WTC11 (cell line): ENCODE results near the gene GET4. TPM values are rescaled to one million over a fixed set of nuclear protein-coding genes. Genes with fewer than 3 reads are reported as not detected.

Experiments used
- ATAC-seq: fragments of 200-7000 bp; cut with Tn5 transposase; 2 replicates; pipeline ENCODE4 v1.10.0; 2021; ENCODE audit warnings: mild to moderate bottlenecking, moderate library complexity
- CTCF ChIA-PET: fragments of 300-600 bp; sonication (Branson Sonifier 250); formaldehyde crosslinking; loops from one replicate; lab custom pipeline; 2021; ENCODE audit warnings: antibody characterized with exemption; lab: Charles Lee
- POLR2A ChIA-PET: fragments of 350-600 bp; sonication (Branson Sonifier 250); formaldehyde crosslinking; loops from one replicate; lab custom pipeline; 2021; ENCODE audit warnings: antibody characterized with exemption; lab: Charles Lee
- DNase-seq: peaks from one replicate; pipeline ENCODE4 v3.0.0; 2021; ENCODE audit warnings: low spot score
- H3K27ac Mint-ChIP-seq: 2 replicates; pipeline ENCODE4 v1.8.0; 2021; ENCODE audit warnings: mixed read lengths
- H3K27me3 Mint-ChIP-seq: 2 replicates; pipeline ENCODE4 v1.8.0; 2021; ENCODE audit warnings: low read depth, mild to moderate bottlenecking, moderate library complexity, mixed read lengths
- H3K36me3 Mint-ChIP-seq: 2 replicates; pipeline ENCODE4 v1.8.0; 2021; ENCODE audit warnings: mixed read lengths
- H3K4me1 Mint-ChIP-seq: 2 replicates; pipeline ENCODE4 v1.8.0; 2022; ENCODE audit warnings: mixed read lengths
- H3K4me3 Mint-ChIP-seq: 2 replicates; pipeline ENCODE4 v1.8.0; 2021; ENCODE audit warnings: mild to moderate bottlenecking, moderate library complexity, mixed read lengths
- H3K9me3 Mint-ChIP-seq: 2 replicates; pipeline ENCODE4 v1.8.0; 2021; ENCODE audit warnings: mixed read lengths
- ARID4B ChIP-seq: sonication (generic); formaldehyde crosslinking; IDR thresholded peaks from 2 replicates; pipeline ENCODE4 v1.8.0; 2023; ENCODE audit warnings: missing genetic modification reagents, mild to moderate bottlenecking, borderline replicate concordance
- ATF1 ChIP-seq: sonication (generic); formaldehyde crosslinking; IDR thresholded peaks from 2 replicates; pipeline ENCODE4 v1.8.1; 2023; ENCODE audit warnings: mild to moderate bottlenecking, moderate library complexity, missing genetic modification reagents
- CBFB ChIP-seq: sonication (generic); formaldehyde crosslinking; IDR thresholded peaks from 2 replicates; pipeline ENCODE4 v1.8.1; 2022; ENCODE audit warnings: mild to moderate bottlenecking, low read depth, missing genetic modification reagents
- FOXK1 ChIP-seq: sonication (generic); formaldehyde crosslinking; IDR thresholded peaks from 2 replicates; pipeline ENCODE4 v1.8.0; 2022; ENCODE audit warnings: mild to moderate bottlenecking, moderate library complexity, missing genetic modification reagents
- GABPB1 ChIP-seq: sonication (generic); formaldehyde crosslinking; IDR thresholded peaks from 2 replicates; pipeline ENCODE4 v1.8.1; 2023; ENCODE audit warnings: mild to moderate bottlenecking, missing genetic modification reagents
- JUN ChIP-seq: sonication (generic); formaldehyde crosslinking; IDR thresholded peaks from 2 replicates; pipeline ENCODE4 v1.8.0; 2023; ENCODE audit warnings: mild to moderate bottlenecking, missing genetic modification reagents
- NFATC4 ChIP-seq: fragments of 250-450 bp; sonication (Bioruptor Pico); IDR thresholded peaks from 2 replicates; pipeline ENCODE4 v1.9.0; 2021; ENCODE audit warnings: mild to moderate bottlenecking
- NFYB ChIP-seq: sonication (generic); formaldehyde crosslinking; conservative IDR thresholded peaks from 2 replicates; pipeline ENCODE4 v1.8.0; 2022; ENCODE audit warnings: low read depth, missing genetic modification reagents
- PRDM15 ChIP-seq: sonication (generic); formaldehyde crosslinking; IDR thresholded peaks from 2 replicates; pipeline ENCODE4 v1.8.0; 2022; ENCODE audit warnings: missing genetic modification reagents
- SMAD3 ChIP-seq: sonication (generic); formaldehyde crosslinking; IDR thresholded peaks from 2 replicates; pipeline ENCODE4 v1.8.0; 2022; ENCODE audit warnings: missing genetic modification reagents, mild to moderate bottlenecking, borderline replicate concordance
- TEAD1 ChIP-seq: sonication (generic); formaldehyde crosslinking; IDR thresholded peaks from 2 replicates; pipeline ENCODE4 v1.8.0; 2022; ENCODE audit warnings: mild to moderate bottlenecking, missing genetic modification reagents
- ZNF121 ChIP-seq: sonication (generic); formaldehyde crosslinking; IDR thresholded peaks from 2 replicates; pipeline ENCODE4 v1.8.0; 2023; ENCODE audit warnings: missing genetic modification reagents
- ZNF219 ChIP-seq: sonication (generic); formaldehyde crosslinking; IDR thresholded peaks from 2 replicates; pipeline ENCODE4 v1.8.0; 2023; ENCODE audit warnings: missing genetic modification reagents, mild to moderate bottlenecking, borderline replicate concordance
- ZNF416 ChIP-seq: fragments of 250-450 bp; sonication (Bioruptor Pico); IDR thresholded peaks from 2 replicates; pipeline ENCODE4 v1.9.0; 2021; ENCODE audit warnings: mild to moderate bottlenecking, inconsistent platforms
- total RNA-seq: library from RNA; stranded (reverse); gene quantifications from 3 replicates; pipeline ENCODE4 v1.2.3, GENCODE V29; 2021
- TF ChIP-seq, protein P1 (sequence below): fragments of 250-450 bp; sonication (Bioruptor Pico); IDR thresholded peaks from 2 replicates; pipeline ENCODE4 v1.8.0; 2021; ENCODE audit warnings: mild to moderate bottlenecking
- TF ChIP-seq, protein P2 (sequence below): fragments of 250-450 bp; sonication (Bioruptor Pico); conservative IDR thresholded peaks from 2 replicates; pipeline ENCODE4 v1.9.0; 2021; ENCODE audit warnings: mild to moderate bottlenecking
- TF ChIP-seq, protein P3 (sequence below): fragments of 250-450 bp; sonication (Bioruptor Pico); IDR thresholded peaks from 2 replicates; pipeline ENCODE4 v1.9.0; 2021; ENCODE audit warnings: mild to moderate bottlenecking
- TF ChIP-seq, protein P4 (sequence below): sonication (generic); formaldehyde crosslinking; IDR thresholded peaks from 2 replicates; pipeline ENCODE4 v1.8.1; 2022; ENCODE audit warnings: low read depth, missing genetic modification reagents, borderline replicate concordance

The GET4 gene
- total RNA-seq, 1 experiment from 2014 or later = 73.0 TPM

DNA sequence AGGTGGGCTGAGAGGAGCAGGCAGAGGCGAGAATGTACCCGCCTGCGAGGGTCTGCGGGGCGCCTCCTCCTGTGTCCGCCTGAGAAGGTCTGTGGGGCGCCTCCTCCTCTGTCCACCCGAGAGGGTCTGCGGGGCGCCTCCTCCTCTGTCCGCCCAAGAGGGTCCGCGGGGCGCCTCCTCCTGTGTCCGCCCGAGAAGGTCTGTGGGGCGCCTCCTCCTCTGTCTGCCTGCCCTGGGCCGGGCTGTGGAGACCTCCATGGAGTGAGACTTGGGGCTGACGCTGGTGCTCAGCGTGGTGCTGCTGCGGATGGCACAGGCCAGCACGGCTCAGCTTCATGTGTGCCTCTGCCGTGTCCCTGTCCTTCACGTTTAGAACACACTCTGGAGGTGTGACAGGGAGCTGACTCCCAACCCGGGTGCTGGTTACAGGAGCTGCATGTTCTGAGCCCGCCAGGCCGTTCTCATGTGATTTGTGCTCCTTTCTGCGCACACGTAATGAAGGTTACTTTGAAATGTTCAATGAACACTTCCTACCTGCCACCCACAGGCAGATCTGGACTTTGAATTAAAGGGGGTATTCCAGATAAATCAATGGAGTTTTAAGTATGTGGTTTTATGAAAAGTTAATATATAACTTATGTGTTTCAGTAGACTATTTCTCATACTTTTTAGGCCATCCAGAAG lies 20.5 kb upstream of the GET4 start:
- H3K36me3 Mint-ChIP-seq = peaks cover 81% of the 10 kb centered on the region
- CTCF ChIA-PET = no interaction called here
- no peaks in the 10 kb centered on the region for H3K4me1 Mint-ChIP-seq
- H3K27me3 Mint-ChIP-seq = no peaks in the 10 kb centered on the region
- no peak for ATAC-seq
- H3K27ac Mint-ChIP-seq = no peak overlapping the region
- POLR2A ChIA-PET = no interaction called here
- DNase-seq = no peak
- H3K9me3 Mint-ChIP-seq = no peaks in the 10 kb centered on the region
- TF ChIP-seq SMAD3 (CRISPR knock-in tag) (no peak), ZNF121 (CRISPR knock-in tag) (no peak), TEAD1 (CRISPR knock-in tag) (no peak), NFYB (CRISPR knock-in tag) (no peak), ATF1 (CRISPR knock-in tag) (no peak), GABPB1 (CRISPR knock-in tag) (no peak), ZNF416 (no peak), ARID4B (CRISPR knock-in tag) (no peak)
- TF ChIP-seq, protein P1, sequence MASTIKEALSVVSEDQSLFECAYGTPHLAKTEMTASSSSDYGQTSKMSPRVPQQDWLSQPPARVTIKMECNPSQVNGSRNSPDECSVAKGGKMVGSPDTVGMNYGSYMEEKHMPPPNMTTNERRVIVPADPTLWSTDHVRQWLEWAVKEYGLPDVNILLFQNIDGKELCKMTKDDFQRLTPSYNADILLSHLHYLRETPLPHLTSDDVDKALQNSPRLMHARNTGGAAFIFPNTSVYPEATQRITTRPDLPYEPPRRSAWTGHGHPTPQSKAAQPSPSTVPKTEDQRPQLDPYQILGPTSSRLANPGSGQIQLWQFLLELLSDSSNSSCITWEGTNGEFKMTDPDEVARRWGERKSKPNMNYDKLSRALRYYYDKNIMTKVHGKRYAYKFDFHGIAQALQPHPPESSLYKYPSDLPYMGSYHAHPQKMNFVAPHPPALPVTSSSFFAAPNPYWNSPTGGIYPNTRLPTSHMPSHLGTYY (CRISPR knock-in tag) = no peak
- TF ChIP-seq, protein P2, sequence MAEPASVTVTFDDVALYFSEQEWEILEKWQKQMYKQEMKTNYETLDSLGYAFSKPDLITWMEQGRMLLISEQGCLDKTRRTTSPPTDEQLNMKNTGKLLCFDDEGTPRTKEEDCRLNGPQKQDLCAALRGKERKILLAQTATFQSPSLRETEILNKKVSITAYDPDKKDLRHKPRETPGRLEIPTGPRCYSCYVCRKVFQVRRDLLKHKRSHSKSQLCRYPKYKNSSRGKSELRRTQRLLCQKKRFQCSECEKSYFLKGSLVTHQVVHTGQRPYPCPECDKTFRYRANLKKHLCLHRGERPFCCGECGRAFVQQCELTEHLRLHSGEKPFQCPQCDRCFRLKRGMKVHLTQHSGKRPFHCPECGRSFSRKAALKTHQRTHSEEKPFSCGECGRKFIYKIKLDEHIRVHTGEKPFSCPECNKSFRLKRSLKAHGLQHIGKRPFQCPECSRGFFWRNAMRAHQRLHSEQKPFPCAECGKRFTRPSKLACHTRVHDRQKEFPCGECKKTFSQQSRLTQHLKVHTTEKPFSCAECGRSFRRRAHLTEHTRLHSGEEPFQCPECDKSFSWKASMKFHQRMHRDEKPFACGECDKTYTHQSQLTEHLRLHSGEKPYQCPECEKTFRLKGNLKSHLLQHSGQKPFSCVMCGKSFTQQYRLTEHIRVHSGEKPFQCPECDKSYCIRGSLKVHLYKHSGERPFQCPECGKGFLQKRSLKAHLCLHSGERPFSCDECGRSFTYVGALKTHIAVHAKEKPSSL = no peak
- TF ChIP-seq, protein P3, sequence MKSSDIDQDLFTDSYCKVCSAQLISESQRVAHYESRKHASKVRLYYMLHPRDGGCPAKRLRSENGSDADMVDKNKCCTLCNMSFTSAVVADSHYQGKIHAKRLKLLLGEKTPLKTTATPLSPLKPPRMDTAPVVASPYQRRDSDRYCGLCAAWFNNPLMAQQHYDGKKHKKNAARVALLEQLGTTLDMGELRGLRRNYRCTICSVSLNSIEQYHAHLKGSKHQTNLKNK (CRISPR knock-in tag) = no peak
- H3K4me3 Mint-ChIP-seq = no peak overlapping the region

DNA sequence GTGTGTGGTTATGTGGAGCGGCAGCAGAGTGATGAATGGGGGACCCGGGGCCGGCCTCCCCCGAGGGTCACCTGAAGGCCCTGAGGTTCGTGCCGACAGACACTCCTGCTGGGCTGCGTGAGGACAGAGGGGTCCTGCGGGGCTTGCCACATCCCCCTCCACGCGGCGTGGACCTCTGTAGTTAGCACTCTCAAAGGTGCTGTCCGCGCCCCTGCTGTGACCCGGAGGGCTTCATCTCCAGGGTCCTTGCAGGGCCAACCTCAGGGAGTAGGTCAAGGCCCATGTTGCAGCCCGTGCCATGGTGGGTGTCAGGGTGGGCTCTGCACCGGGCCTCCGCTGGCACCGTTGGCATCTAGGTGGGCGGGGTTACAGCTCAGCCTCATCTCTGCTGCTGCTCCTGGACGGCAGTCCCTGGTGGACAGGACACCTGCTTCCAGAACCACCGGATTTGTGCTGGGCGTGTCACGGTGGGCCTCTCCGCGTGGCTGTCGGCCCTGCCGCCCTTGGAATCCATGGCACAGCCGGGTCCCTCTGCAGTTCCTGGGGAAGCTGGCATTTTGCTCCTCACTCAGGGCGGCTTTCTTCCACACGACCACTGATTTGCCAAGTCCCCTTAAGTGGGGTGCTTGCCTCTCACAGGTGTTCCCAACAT lies 19.8 kb upstream of the GET4 start:
- no peaks in the 10 kb centered on the region for H3K27me3 Mint-ChIP-seq
- POLR2A ChIA-PET = no interaction called here
- TF ChIP-seq FOXK1 (CRISPR knock-in tag) = no peak
- no peak for TF ChIP-seq CBFB
- TF ChIP-seq ZNF219 (CRISPR knock-in tag) = no peak
- no peak for TF ChIP-seq PRDM15 (CRISPR knock-in tag)
- TF ChIP-seq, protein P4, sequence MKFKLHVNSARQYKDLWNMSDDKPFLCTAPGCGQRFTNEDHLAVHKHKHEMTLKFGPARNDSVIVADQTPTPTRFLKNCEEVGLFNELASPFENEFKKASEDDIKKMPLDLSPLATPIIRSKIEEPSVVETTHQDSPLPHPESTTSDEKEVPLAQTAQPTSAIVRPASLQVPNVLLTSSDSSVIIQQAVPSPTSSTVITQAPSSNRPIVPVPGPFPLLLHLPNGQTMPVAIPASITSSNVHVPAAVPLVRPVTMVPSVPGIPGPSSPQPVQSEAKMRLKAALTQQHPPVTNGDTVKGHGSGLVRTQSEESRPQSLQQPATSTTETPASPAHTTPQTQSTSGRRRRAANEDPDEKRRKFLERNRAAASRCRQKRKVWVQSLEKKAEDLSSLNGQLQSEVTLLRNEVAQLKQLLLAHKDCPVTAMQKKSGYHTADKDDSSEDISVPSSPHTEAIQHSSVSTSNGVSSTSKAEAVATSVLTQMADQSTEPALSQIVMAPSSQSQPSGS (CRISPR knock-in tag) = no peak
- TF ChIP-seq JUN = no peak
- TF ChIP-seq NFYB (CRISPR knock-in tag) = no peak
- TF ChIP-seq NFATC4 (CRISPR knock-in tag) = no peak
- TF ChIP-seq, all 79 proteins: peak for 0
- Mint-ChIP-seq H3K36me3 (peaks cover 83% of the 10 kb centered on the region), H3K4me1 (no peaks in the 10 kb centered on the region), H3K4me3 (no peak overlapping the region), H3K9me3 (no peaks in the 10 kb centered on the region), H3K27ac (no peak overlapping the region)
- DNase-seq = no peak
- no peak for ATAC-seq
- CTCF ChIA-PET = no interaction called here
